MM.1S (cell line): ENCODE data around the gene CCDC74A.
"Not testable (repeated sequence)": the region's sequence is repeated elsewhere in the genome, so short reads cannot be mapped to it uniquely, and the experiment has no call there.

Source experiments
- DNase-seq: peaks from one replicate; pipeline ENCODE4 v3.0.0-alpha.2; 2015
- H2AFZ ChIP-seq: fragments of 300-600 bp; sonication (generic); 2 replicates; pipeline ENCODE4 v1.6.0; 2016; ENCODE audit warnings: antibody characterized with exemption, low read length
- H3F3A ChIP-seq: fragments of 300-600 bp; sonication (generic); 2 replicates; pipeline ENCODE4 v1.6.1; 2016; ENCODE audit warnings: mild to moderate bottlenecking, antibody characterized with exemption, low read length, moderate library complexity, mixed read lengths; ENCODE audit not compliant: insufficient read depth
- H3K27ac ChIP-seq: fragments of 300-600 bp; sonication (generic); 2 replicates; pipeline ENCODE4 v1.5.1; 2016; ENCODE audit warnings: mild to moderate bottlenecking, low read length
- H3K27me3 ChIP-seq: fragments of 300-600 bp; sonication (generic); replicated peaks from 2 replicates; pipeline ENCODE4 v1.6.0; 2016; ENCODE audit warnings: low read length; ENCODE audit not compliant: insufficient read depth
- H3K36me3 ChIP-seq: fragments of 300-600 bp; sonication (generic); replicated peaks from 2 replicates; pipeline ENCODE4 v1.6.1; 2016; ENCODE audit warnings: mild to moderate bottlenecking, low read length, mixed read lengths; ENCODE audit not compliant: insufficient read depth
- H3K4me1 ChIP-seq: fragments of 300-600 bp; sonication (generic); 2 replicates; pipeline ENCODE4 v1.6.1; 2016; ENCODE audit warnings: low read length, mixed read lengths
- H3K4me2 ChIP-seq: fragments of 300-600 bp; sonication (generic); 2 replicates; pipeline ENCODE4 v1.6.0; 2016; ENCODE audit warnings: low read depth, low read length
- H3K4me3 ChIP-seq: fragments of 300-600 bp; sonication (generic); 2 replicates; pipeline ENCODE4 v1.5.1; 2016; ENCODE audit warnings: low read length, mixed read lengths
- H3K79me2 ChIP-seq: fragments of 300-600 bp; sonication (generic); 2 replicates; pipeline ENCODE4 v1.6.1; 2016; ENCODE audit warnings: mixed run types, low read length, mixed read lengths
- H3K9ac ChIP-seq: fragments of 300-600 bp; sonication (generic); 2 replicates; pipeline ENCODE4 v1.6.1; 2016; ENCODE audit warnings: low read length, mixed read lengths
- H3K9me2 ChIP-seq: fragments of 300-600 bp; sonication (generic); replicated peaks from 2 replicates; pipeline ENCODE4 v1.6.1; 2016; ENCODE audit warnings: mild to moderate bottlenecking, low read length, mixed read lengths; ENCODE audit not compliant: insufficient read depth
- H3K9me3 ChIP-seq: fragments of 300-600 bp; sonication (generic); replicated peaks from 2 replicates; pipeline ENCODE4 v1.6.1; 2016; ENCODE audit warnings: mild to moderate bottlenecking, low read length, mixed read lengths; ENCODE audit not compliant: insufficient read depth
- H4K20me1 ChIP-seq: fragments of 300-600 bp; sonication (generic); 2 replicates; pipeline ENCODE4 v1.6.1; 2016; ENCODE audit warnings: mild to moderate bottlenecking, low read length, moderate library complexity, mixed read lengths; ENCODE audit not compliant: insufficient read depth
- EZH2 ChIP-seq: fragments of 300-600 bp; sonication (generic); optimal IDR thresholded peaks from 2 replicates; pipeline ENCODE3; 2017; ENCODE audit warnings: low read depth, mild to moderate bottlenecking, antibody characterized with exemption, low read length, mixed read lengths
- EZH2phosphoT487 ChIP-seq: fragments of 300-600 bp; sonication (generic); IDR thresholded peaks from 2 replicates; pipeline ENCODE4 v1.6.1; 2018; ENCODE audit warnings: antibody characterized with exemption, low read length
- TF ChIP-seq, protein P1 (sequence below): fragments of 300-600 bp; sonication (generic); IDR thresholded peaks from 2 replicates; pipeline ENCODE4 v1.5.1; 2016; ENCODE audit warnings: antibody characterized with exemption, low read length, mixed read lengths

The CCDC74A gene

DNA sequence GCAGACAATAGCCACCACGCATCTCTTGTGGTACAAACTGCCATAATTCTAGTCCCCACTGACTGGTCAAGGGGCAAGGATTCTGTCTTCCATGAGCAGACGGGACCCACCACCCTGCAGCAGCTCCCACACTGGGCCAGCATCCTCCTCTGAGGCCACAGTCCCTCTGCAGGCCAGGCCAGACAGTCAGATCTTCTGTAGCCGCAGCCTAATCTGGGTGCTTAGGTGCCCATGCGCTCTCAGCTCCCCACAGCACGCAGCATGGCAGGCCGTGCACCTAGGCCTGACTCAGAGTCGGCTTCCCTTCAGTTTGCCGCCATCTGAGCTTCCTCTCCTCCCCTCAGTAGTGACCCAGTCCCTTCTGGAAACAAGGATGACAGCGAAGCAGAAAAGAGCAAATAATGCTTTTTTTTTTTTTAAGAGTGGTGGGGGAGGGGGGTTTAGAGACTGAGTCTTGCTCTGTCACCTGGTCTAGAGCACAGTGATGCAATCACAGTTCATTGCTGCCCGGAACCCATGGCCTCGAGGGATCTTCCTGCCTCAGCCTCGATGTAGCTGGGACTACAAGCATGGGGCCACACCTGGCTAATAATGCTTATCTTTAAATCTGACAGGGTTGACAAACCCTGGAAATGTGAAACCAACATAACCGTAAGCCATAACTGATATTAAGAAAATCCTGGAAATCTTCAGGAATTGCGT is 41.3 kb upstream of the CCDC74A start:
- H3K9ac ChIP-seq, H2AFZ ChIP-seq, H3K27me3 ChIP-seq, H3K27ac ChIP-seq, DNase-seq, H3K4me2 ChIP-seq, H3K4me1 ChIP-seq, H3K9me3 ChIP-seq, H3K9me2 ChIP-seq, H3K36me3 ChIP-seq, H4K20me1 ChIP-seq, H3K4me3 ChIP-seq, H3F3A ChIP-seq: not testable (repeated sequence)
- peaks cover 32% of the 10 kb centered on the region for H3K79me2 ChIP-seq

DNA sequence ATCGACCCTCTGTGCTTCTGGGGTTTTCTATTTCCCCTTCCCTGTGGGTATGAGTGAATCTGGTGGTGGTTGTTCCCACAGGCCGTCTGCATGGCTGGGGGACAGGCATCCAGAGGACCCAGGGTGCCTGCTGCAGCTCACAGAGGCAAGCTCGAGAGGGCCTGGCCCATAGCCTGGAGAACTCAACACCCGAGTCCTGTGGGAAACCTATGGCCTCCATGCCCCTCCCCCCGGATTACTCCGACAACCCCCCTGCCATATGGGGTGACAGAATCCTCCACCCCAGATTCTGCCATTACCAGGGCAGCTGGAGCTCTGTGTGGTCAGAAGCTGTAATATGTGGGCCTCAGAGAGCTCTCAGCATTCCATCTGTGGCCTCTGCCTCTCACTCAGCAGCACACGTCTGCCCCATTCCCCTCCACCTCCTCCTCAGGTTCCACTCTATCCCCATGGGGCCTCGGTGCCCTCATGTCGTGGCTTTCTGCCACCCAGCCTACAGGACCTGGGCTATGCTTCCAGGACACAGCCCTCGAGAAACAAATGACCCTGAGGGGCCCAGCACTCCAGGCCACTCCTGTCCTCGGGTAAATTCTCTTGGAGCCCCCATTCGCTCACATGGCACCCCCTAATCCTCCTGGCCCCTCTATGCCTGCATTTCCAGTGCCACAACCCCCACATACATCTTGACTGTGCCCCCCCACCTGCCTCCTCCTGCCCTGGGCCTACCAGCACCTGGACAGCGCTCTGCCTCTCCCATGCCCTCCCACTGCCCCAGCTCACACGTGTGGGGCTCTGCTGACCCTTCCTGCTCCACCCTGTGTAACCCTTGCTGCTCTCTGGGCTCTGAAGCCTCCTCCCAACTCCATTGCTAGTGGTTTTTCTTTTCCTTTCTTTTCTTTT is 39.1 kb upstream of the CCDC74A start:
- Histone ChIP-seq H3K79me2 (peaks cover 44% of the 10 kb centered on the region), H3K27ac (no peak overlapping the region), H2AFZ (no peak overlapping the region), H3K4me1 (no peaks in the 10 kb centered on the region), H3K4me2 (no peak overlapping the region), H3K9ac (no peak overlapping the region), H3F3A (peaks cover 4% of the 10 kb centered on the region; the same call in 1 of the 2 replicates), H3K4me3 (no peak overlapping the region), H3K27me3 (no peaks in the 10 kb centered on the region), H4K20me1 (no peaks in the 10 kb centered on the region), H3K9me3 (no peaks in the 10 kb centered on the region), H3K9me2 (no peaks in the 10 kb centered on the region), H3K36me3 (no peaks in the 10 kb centered on the region)
- no peak for DNase-seq
- TF ChIP-seq EZH2phosphoT487: no peak
- no peak for TF ChIP-seq EZH2
- TF ChIP-seq, protein P1, sequence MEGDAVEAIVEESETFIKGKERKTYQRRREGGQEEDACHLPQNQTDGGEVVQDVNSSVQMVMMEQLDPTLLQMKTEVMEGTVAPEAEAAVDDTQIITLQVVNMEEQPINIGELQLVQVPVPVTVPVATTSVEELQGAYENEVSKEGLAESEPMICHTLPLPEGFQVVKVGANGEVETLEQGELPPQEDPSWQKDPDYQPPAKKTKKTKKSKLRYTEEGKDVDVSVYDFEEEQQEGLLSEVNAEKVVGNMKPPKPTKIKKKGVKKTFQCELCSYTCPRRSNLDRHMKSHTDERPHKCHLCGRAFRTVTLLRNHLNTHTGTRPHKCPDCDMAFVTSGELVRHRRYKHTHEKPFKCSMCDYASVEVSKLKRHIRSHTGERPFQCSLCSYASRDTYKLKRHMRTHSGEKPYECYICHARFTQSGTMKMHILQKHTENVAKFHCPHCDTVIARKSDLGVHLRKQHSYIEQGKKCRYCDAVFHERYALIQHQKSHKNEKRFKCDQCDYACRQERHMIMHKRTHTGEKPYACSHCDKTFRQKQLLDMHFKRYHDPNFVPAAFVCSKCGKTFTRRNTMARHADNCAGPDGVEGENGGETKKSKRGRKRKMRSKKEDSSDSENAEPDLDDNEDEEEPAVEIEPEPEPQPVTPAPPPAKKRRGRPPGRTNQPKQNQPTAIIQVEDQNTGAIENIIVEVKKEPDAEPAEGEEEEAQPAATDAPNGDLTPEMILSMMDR: no peak

DNA sequence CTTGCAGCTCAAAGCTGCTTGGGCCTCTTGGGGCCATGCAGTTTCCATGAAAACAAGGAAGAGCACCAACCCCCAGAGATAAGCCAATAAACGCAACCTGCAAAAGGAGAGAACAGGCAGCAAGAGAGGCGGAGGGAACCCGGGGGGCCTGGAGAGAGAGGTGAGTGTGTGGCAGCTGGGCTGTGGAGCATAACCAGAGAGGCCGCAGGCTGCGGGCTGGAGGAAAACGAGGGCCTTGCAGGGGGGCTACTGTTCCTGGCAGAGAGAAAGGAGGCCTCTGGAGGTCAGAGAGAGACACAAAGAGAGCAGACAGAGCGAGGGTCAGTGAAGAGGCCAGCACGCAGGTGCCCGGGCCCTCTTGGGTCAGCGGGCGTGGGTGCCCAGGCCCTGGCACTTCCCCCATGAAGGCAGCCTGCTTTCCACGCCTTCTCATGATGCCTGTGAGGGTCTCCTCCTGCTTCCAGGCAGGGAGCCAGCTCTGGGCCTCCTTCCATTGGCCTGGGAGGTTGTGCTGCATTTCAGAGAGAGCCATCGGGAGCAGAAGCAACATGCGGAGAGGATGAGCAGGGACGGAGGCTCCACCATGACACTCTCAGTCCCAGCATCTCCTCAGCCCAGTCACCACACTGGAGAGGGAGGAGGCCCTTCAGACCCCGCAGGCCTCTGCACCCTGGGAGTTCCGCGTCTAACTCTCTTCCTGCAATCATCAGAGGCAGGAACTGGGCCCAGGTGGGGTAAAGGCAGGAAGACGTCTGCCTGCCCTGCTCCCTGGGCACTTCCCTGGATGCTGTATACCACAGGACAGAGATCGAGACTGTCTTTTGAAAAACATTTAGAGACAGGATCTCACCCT is 36.8 kb upstream of the CCDC74A start:
- peak overlapping the region; percentile 74 for H3K4me3 ChIP-seq
- H3F3A ChIP-seq, H3K4me1 ChIP-seq, H3K9me2 ChIP-seq, H3K36me3 ChIP-seq, H3K27ac ChIP-seq, H3K27me3 ChIP-seq, DNase-seq, H3K9me3 ChIP-seq, H4K20me1 ChIP-seq: not testable (repeated sequence)
- peak overlapping the region; percentile 65 for H2AFZ ChIP-seq
- H3K9ac ChIP-seq: peak overlapping the region; percentile 79
- peaks cover 66% of the 10 kb centered on the region for H3K79me2 ChIP-seq
- H3K4me2 ChIP-seq: peak overlapping the region; percentile 72

DNA sequence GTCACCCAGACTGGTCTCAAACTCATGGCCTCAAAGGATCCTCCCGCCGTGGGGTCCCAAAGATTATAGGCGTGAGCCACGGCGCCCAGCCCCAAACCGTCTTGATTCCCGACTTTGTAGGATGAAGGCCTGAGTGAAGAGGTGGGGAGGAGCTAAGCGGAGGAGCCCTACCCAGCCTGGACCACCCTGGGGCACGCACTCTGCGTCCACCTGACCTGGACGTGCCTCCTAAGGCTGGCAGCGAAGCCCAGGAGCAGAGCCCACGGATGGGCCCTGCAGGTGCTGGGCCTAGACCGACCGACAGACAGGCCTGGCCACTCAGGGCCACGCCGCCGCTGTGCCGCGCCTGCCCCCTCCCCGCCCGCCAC is 36.2 kb upstream of the CCDC74A start:
- H3K4me3 ChIP-seq: peak overlapping the region; percentile 74
- peak overlapping the region; percentile 72 for H3K4me2 ChIP-seq
- peak overlapping the region; percentile 65 for H2AFZ ChIP-seq
- H4K20me1 ChIP-seq, H3K36me3 ChIP-seq, H3K9me3 ChIP-seq, H3K9me2 ChIP-seq, H3K27ac ChIP-seq, H3F3A ChIP-seq, H3K4me1 ChIP-seq, H3K27me3 ChIP-seq: not testable (repeated sequence)
- H3K79me2 ChIP-seq: peaks cover 73% of the 10 kb centered on the region
- DNase-seq: peak; percentile 21
- peak overlapping the region; percentile 79 for H3K9ac ChIP-seq

DNA sequence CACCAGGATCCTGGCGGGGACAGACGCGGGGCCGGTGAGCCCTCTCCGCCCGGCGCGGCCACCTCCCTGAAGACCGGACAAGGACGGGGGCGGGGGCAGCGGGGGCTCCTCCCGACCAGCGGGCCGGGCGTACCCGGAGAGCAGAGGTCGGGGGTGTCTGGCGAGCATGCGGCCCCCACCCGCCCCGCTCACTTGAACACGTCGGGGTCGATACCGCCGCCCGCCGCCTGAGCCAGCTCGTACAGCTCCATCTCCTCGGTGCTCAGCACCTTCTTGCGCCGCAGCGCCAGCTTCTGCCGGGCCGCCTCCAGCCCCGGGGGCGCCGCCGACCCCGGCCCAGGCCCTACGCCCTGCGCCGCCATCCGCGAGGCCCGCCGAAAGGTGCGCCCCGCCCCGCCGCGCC is 35.7 kb upstream of the CCDC74A start, which contains the start of gene MZT2A:
MZT2A (minus strand) TSS at position 383 of the 403 bp plus-strand sequence; CDS start at position 362, 21 bp downstream.
- H3K4me1 ChIP-seq: not testable (repeated sequence)

More for the DNA sequence above, 35.7 kb upstream of the CCDC74A start, which contains the start of gene MZT2A:
- Histone ChIP-seq H2AFZ (peak within 1 kb of the TSS; percentile 80), H3K4me2 (peak within 1 kb of the TSS; percentile 87), H3K4me3 (peak within 1 kb of the TSS; percentile 99), H3K9ac (peak within 1 kb of the TSS; percentile 99), H3K27ac (peak within 1 kb of the TSS; percentile 97), H3K79me2 (peaks cover 78% of the 10 kb centered on the region)
- H4K20me1 ChIP-seq, H3K36me3 ChIP-seq, DNase-seq, H3F3A ChIP-seq, H3K27me3 ChIP-seq, H3K9me2 ChIP-seq, H3K9me3 ChIP-seq: not testable (repeated sequence)
